DOHH2 (cell line): ENCODE results near the gene KRI1.
"Not testable (repeated sequence)": the region's sequence is repeated elsewhere in the genome, so short reads cannot be mapped to it uniquely, and the experiment has no call there.

ENCODE experiments used
- H3F3A ChIP-seq: fragments of 200-600 bp; sonication (generic), shearing (Covaris generic); 2 replicates; pipeline ENCODE4 v1.6.0; 2016; ENCODE audit warnings: antibody characterized with exemption, mild to moderate bottlenecking; ENCODE audit not compliant: control insufficient read depth, insufficient read depth
- H3K27ac ChIP-seq: fragments of 200-600 bp; sonication (generic); 2 replicates; pipeline ENCODE4 v1.5.1; 2014; ENCODE audit warnings: low read depth, mild to moderate bottlenecking, low read length, moderate library complexity
- H3K27me3 ChIP-seq: fragments of 200-600 bp; sonication (generic); 2 replicates; pipeline ENCODE4 v1.6.1; 2014; ENCODE audit warnings: mild to moderate bottlenecking, low read length, mixed read lengths; ENCODE audit not compliant: control insufficient read depth
- H3K36me3 ChIP-seq: fragments of 200-600 bp; sonication (generic); 2 replicates; pipeline ENCODE4 v1.6.1; 2014; ENCODE audit warnings: mild to moderate bottlenecking, low read length, moderate library complexity, mixed read lengths; ENCODE audit not compliant: control insufficient read depth
- H3K4me1 ChIP-seq: fragments of 200-600 bp; sonication (generic); 2 replicates; pipeline ENCODE4 v1.6.1; 2014; ENCODE audit warnings: mild to moderate bottlenecking, low read length, mixed read lengths; ENCODE audit not compliant: control insufficient read depth
- H3K4me2 ChIP-seq: fragments of 200-600 bp; sonication (generic); 2 replicates; pipeline ENCODE4 v1.6.0; 2014; ENCODE audit warnings: mild to moderate bottlenecking, low read length, moderate library complexity
- H3K4me3 ChIP-seq: fragments of 200-600 bp; sonication (generic); 2 replicates; pipeline ENCODE4 v1.5.1; 2014; ENCODE audit warnings: mild to moderate bottlenecking, low read length, mixed read lengths
- H3K79me2 ChIP-seq: fragments of 200-600 bp; sonication (generic); 2 replicates; pipeline ENCODE4 v1.6.1; 2014; ENCODE audit warnings: mild to moderate bottlenecking, low read length, mixed read lengths; ENCODE audit not compliant: control insufficient read depth
- H3K9me2 ChIP-seq: fragments of 200-600 bp; sonication (generic); replicated peaks from 2 replicates; pipeline ENCODE4 v1.6.1; 2014; ENCODE audit warnings: mild to moderate bottlenecking, low read length, mixed read lengths; ENCODE audit not compliant: control insufficient read depth
- H3K9me3 ChIP-seq: fragments of 200-600 bp; sonication (generic); 2 replicates; pipeline ENCODE4 v1.6.1; 2014; ENCODE audit warnings: antibody characterized with exemption, low read length, mixed read lengths; ENCODE audit not compliant: control insufficient read depth, insufficient read depth
- H4K20me1 ChIP-seq: fragments of 200-600 bp; sonication (generic); 2 replicates; pipeline ENCODE4 v1.6.0; 2014; ENCODE audit warnings: low read depth, mild to moderate bottlenecking, antibody characterized with exemption, low read length, moderate library complexity; ENCODE audit not compliant: control insufficient read depth, insufficient read depth
- EZH2phosphoT487 ChIP-seq: fragments of 200-600 bp; sonication (generic); IDR thresholded peaks from 2 replicates; pipeline ENCODE4 v1.6.1; 2017; ENCODE audit warnings: borderline replicate concordance, mild to moderate bottlenecking, antibody characterized with exemption, low read length, moderate library complexity, mixed read lengths
- TF ChIP-seq, protein P1 (sequence below): fragments of 200-600 bp; sonication (generic); IDR thresholded peaks from one replicate; pipeline ENCODE4 v1.5.1; 2014; ENCODE audit warnings: antibody characterized with exemption, mild to moderate bottlenecking, low read depth, low read length; ENCODE audit not compliant: poor library complexity, severe bottlenecking

Gene KRI1

GRCh38 chr19:10544242-10544752 lies 21.5 kb downstream of the KRI1 start:
- H3K79me2 ChIP-seq = peaks cover 24% of the 10 kb centered on the region
- H3K4me3 ChIP-seq = peak overlapping the region; percentile 96
- H3K36me3 ChIP-seq = peaks cover 33% of the 10 kb centered on the region
- peak overlapping the region; percentile 41 for H3K27ac ChIP-seq
- peaks cover 4% of the 10 kb centered on the region; the same call in 1 of the 2 replicates for H4K20me1 ChIP-seq
- H3K27me3 ChIP-seq = peaks cover 7% of the 10 kb centered on the region
- TF ChIP-seq, protein P1, sequence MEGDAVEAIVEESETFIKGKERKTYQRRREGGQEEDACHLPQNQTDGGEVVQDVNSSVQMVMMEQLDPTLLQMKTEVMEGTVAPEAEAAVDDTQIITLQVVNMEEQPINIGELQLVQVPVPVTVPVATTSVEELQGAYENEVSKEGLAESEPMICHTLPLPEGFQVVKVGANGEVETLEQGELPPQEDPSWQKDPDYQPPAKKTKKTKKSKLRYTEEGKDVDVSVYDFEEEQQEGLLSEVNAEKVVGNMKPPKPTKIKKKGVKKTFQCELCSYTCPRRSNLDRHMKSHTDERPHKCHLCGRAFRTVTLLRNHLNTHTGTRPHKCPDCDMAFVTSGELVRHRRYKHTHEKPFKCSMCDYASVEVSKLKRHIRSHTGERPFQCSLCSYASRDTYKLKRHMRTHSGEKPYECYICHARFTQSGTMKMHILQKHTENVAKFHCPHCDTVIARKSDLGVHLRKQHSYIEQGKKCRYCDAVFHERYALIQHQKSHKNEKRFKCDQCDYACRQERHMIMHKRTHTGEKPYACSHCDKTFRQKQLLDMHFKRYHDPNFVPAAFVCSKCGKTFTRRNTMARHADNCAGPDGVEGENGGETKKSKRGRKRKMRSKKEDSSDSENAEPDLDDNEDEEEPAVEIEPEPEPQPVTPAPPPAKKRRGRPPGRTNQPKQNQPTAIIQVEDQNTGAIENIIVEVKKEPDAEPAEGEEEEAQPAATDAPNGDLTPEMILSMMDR = no peak
- no peak for TF ChIP-seq EZH2phosphoT487
- H3F3A ChIP-seq = peaks cover 11% of the 10 kb centered on the region
- H3K9me3 ChIP-seq = no peaks in the 10 kb centered on the region
- H3K4me2 ChIP-seq = peak overlapping the region; percentile 96
- peaks cover 18% of the 10 kb centered on the region for H3K4me1 ChIP-seq
- no peaks in the 10 kb centered on the region for H3K9me2 ChIP-seq

DNA sequence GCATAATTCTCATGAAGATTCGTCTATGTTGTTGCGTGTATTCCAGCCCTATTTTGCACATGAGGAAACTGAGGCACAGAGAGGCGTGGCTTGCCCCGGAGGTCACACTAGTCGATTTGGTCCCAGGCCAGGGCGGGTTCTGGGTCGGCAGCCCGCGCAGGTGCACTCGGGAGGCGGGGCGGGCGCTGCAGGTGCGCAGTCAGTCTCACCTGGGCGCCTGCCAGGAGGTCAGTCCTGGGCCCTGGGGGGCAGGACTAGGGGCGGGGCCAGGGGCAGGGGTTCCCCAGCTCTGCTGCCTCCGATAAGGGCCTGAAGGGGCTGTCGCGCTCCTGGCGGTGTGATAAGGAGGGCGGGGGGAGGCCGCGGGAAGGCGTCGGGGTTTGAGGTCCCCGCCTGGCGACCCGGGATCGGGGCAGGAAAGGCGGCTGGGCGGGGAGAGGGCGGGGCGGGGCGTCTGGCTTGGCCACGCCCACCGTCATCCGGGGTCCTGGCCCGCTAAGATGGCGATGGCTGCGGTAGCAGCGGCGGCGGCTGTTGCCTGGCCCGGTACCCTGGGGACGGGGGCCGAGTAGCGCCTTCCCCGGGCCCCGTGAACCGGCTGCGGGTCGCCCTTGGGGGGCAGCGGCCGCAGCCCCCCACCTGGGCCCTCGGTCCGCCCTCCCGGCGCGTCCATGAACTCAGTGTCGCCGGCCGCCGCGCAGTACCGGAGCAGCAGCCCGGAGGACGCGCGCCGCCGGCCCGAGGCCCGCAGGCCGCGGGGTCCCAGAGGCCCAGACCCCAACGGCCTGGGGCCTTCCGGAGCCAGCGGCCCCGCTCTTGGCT lies 22.2 kb downstream of the KRI1 start, which contains the start of gene ATG4D:
Gene ATG4D (plus strand): TSS at position 485 of the 822 bp plus-strand sequence. CDS start 187 bp downstream, at position 672.
- Histone ChIP-seq H3K9me2 (no peaks in the 10 kb centered on the region), H3K27me3 (peaks cover 13% of the 10 kb centered on the region), H3K4me1 (peaks cover 18% of the 10 kb centered on the region), H3K9me3 (no peaks in the 10 kb centered on the region), H3K27ac (peak within 1 kb of the TSS; percentile 41), H4K20me1 (peaks cover 4% of the 10 kb centered on the region; the same call in 1 of the 2 replicates), H3K4me2 (peak within 1 kb of the TSS; percentile 96), H3K79me2 (peaks cover 24% of the 10 kb centered on the region), H3K36me3 (peaks cover 27% of the 10 kb centered on the region), H3K4me3 (peak within 1 kb of the TSS; percentile 96), H3F3A (peaks cover 11% of the 10 kb centered on the region)
- TF ChIP-seq, protein P1 = no peak
- no peak for TF ChIP-seq EZH2phosphoT487

DNA sequence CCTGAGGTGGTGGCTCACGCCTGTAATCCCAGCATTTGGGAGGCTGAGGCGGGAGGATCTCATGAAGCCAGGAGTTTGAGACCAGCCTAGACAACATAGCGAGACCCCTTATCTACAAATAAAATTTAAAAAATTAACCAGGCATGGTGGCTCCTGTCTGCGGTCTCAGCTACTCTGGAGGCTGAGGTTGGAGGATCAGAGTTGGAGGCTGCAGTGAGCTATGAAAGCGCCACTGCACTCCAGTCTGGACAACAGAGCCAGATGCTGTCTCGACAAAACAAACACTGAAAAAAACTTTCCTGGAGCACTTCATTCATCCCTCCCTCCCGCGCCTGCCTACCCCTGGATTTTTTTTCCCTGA lies 22.8 kb downstream of the KRI1 start:
- H3F3A ChIP-seq = peaks cover 11% of the 10 kb centered on the region
- H3K9me3 ChIP-seq = no peaks in the 10 kb centered on the region
- peak overlapping the region; percentile 96 for H3K4me3 ChIP-seq
- H3K4me2 ChIP-seq = peak overlapping the region; percentile 96
- TF ChIP-seq, protein P1 = no peak
- no peak for TF ChIP-seq EZH2phosphoT487
- H3K27me3 ChIP-seq = peaks cover 19% of the 10 kb centered on the region
- H3K9me2 ChIP-seq = no peaks in the 10 kb centered on the region
- H3K27ac ChIP-seq = no peak overlapping the region
- peaks cover 24% of the 10 kb centered on the region for H3K79me2 ChIP-seq
- peaks cover 18% of the 10 kb centered on the region for H3K4me1 ChIP-seq
- H3K36me3 ChIP-seq = peaks cover 21% of the 10 kb centered on the region
- peaks cover 4% of the 10 kb centered on the region; the same call in 1 of the 2 replicates for H4K20me1 ChIP-seq

GRCh38 chr19:10539016-10539415 lies 26.8 kb downstream of the KRI1 start:
- H3K4me3 ChIP-seq, H3K27ac ChIP-seq, H3K4me2 ChIP-seq, H3K9me2 ChIP-seq, H3K36me3 ChIP-seq, H3K4me1 ChIP-seq, H4K20me1 ChIP-seq, H3K79me2 ChIP-seq, H3K9me3 ChIP-seq: not testable (repeated sequence)
- H3F3A ChIP-seq = peaks cover 11% of the 10 kb centered on the region
- H3K27me3 ChIP-seq = peaks cover 34% of the 10 kb centered on the region
